Measurements from ENCODE around the gene KDM2B.

KDM2B gene

GRCh38 chr12:121461048-121461447 is 119.8 kb downstream of the KDM2B start:
- DNase-seq (ENCODE audit: low read depth in 2 of 2) = no peak

- DNase-seq (ENCODE audit: low read depth in 2 of 2) = no peak
Observed at GRCh38 chr12:121456551-121456950, 124.3 kb downstream of the KDM2B start.

GRCh38 chr12:121455766-121456420 is 124.9 kb downstream of the KDM2B start:
- no peak for DNase-seq (ENCODE audit: low read depth in 2 of 2)

- DNase-seq (ENCODE audit: low read depth in 2 of 2) = no peak
Observed at GRCh38 chr12:121454921-121455320, 125.9 kb downstream of the KDM2B start.

- DNase-seq (ENCODE audit: low read depth in 2 of 2) = no peak
Observed at GRCh38 chr12:121453629-121454028, 127.2 kb downstream of the KDM2B start.

GRCh38 chr12:121452985-121453360 is 127.8 kb downstream of the KDM2B start:
- DNase-seq (ENCODE audit: low read depth in 2 of 2) = no peak

GRCh38 chr12:121452340-121452984 is 128.4 kb downstream of the KDM2B start:
- DNase-seq (ENCODE audit: low read depth in 2 of 2) = no peak

- DNase-seq (ENCODE audit: low read depth in 2 of 2) = no peak
Observed at GRCh38 chr12:121451961-121452339, 128.9 kb downstream of the KDM2B start.

GRCh38 chr12:121448771-121449315 is 132.0 kb downstream of the KDM2B start:
- no peak for DNase-seq (ENCODE audit: low read depth in 2 of 2)

GRCh38 chr12:121446750-121447149 is 134.1 kb downstream of the KDM2B start:
- DNase-seq (ENCODE audit: low read depth in 2 of 2) = no peak

- DNase-seq (ENCODE audit: low read depth in 2 of 2) = no peak
Observed at GRCh38 chr12:121444842-121445202, 136.0 kb downstream of the KDM2B start.

- DNase-seq (ENCODE audit: low read depth in 2 of 2) = no peak
Observed at GRCh38 chr12:121443911-121444841, 136.6 kb downstream of the KDM2B start.

GRCh38 chr12:121443193-121443870 is 137.5 kb downstream of the KDM2B start:
- DNase-seq (ENCODE audit: low read depth in 2 of 2) = peak; percentile 40 to 47

GRCh38 chr12:121442028-121442948 is 138.5 kb downstream of the KDM2B start:
- DNase-seq (ENCODE audit: low read depth in 2 of 2) = no peak

GRCh38 chr12:121441555-121441954 is 139.3 kb downstream of the KDM2B start:
- DNase-seq (ENCODE audit: low read depth in 2 of 2) = no peak

- DNase-seq (ENCODE audit: low read depth in 2 of 2) = no peak
Observed at GRCh38 chr12:121440768-121441167, 140.1 kb downstream of the KDM2B start.

GRCh38 chr12:121439715-121440114 is 141.1 kb downstream of the KDM2B start:
- DNase-seq (ENCODE audit: low read depth in 2 of 2) = no peak

- no peak for DNase-seq (ENCODE audit: low read depth in 2 of 2)
Observed at GRCh38 chr12:121438905-121439304, 141.9 kb downstream of the KDM2B start.

GRCh38 chr12:121436706-121437105 is 144.1 kb downstream of the KDM2B start:
- DNase-seq (ENCODE audit: low read depth in 2 of 2) = no peak

- no peak for DNase-seq (ENCODE audit: low read depth in 2 of 2)
Observed at GRCh38 chr12:121432740-121433480, 147.9 kb downstream of the KDM2B start.

Measured in stimulated activated CD8-positive, alpha-beta memory T cell treated with anti-CD3 and anti-CD28 coated beads, Interleukin-15, amount 100 ng/mL, for 48 hours (primary cell).